Skeletal muscle tissue (tissue), 4 donors: ENCODE results near the gene PPP6R2. TPM values are rescaled to one million over a fixed set of nuclear protein-coding genes. Genes with fewer than 3 reads are reported as not detected.

Experiments used
- H3K27ac ChIP-seq: one replicate; pipeline ENCODE4 v1.7.0; 2013; ENCODE audit warnings: mild to moderate bottlenecking, low read depth, low read length, inconsistent platforms
- H3K27me3 ChIP-seq, 3 donors: one replicate each; pipeline ENCODE4 v1.7.0; 2013; ENCODE audit warnings: low read length in 3 of 3; ENCODE audit not compliant: control insufficient read depth in 3 of 3, insufficient read depth in 3 of 3
- H3K36me3 ChIP-seq, 3 donors: one replicate each; pipeline ENCODE4 v1.7.0; 2013; ENCODE audit warnings: low read length in 3 of 3; ENCODE audit not compliant: control insufficient read depth in 3 of 3, insufficient read depth in 3 of 3
- H3K4me1 ChIP-seq, 3 donors: one replicate each; pipeline ENCODE4 v1.7.0; 2013; ENCODE audit warnings: low read length in 3 of 3, mild to moderate bottlenecking in 3 of 3; ENCODE audit not compliant: control insufficient read depth in 3 of 3, insufficient read depth in 3 of 3
- H3K4me3 ChIP-seq, 3 donors: one replicate each; pipeline ENCODE4 v1.7.0; 2013; ENCODE audit warnings: low read length in 3 of 3
- H3K9ac ChIP-seq, 3 donors: one replicate each; pipeline ENCODE4 v1.7.0; 2013; ENCODE audit warnings: low read length in 3 of 3, mild to moderate bottlenecking in 3 of 3, moderate library complexity in 2 of 3, low read depth in 1 of 3
- H3K9me3 ChIP-seq, 3 donors: one replicate each; pipeline ENCODE4 v1.7.0; 2013; ENCODE audit warnings: low read length in 3 of 3; ENCODE audit not compliant: control insufficient read depth in 3 of 3
- total RNA-seq: library from RNA; depleted of rRNA; stranded (reverse); fragments of >200 nt; gene quantifications from one replicate; pipeline ENCODE4 v1.2.3, GENCODE V29; 2014
- donor health status: Osteomylitis.

Gene PPP6R2
- total RNA-seq, 1 donor from 2014 or later: 28.2 TPM

DNA sequence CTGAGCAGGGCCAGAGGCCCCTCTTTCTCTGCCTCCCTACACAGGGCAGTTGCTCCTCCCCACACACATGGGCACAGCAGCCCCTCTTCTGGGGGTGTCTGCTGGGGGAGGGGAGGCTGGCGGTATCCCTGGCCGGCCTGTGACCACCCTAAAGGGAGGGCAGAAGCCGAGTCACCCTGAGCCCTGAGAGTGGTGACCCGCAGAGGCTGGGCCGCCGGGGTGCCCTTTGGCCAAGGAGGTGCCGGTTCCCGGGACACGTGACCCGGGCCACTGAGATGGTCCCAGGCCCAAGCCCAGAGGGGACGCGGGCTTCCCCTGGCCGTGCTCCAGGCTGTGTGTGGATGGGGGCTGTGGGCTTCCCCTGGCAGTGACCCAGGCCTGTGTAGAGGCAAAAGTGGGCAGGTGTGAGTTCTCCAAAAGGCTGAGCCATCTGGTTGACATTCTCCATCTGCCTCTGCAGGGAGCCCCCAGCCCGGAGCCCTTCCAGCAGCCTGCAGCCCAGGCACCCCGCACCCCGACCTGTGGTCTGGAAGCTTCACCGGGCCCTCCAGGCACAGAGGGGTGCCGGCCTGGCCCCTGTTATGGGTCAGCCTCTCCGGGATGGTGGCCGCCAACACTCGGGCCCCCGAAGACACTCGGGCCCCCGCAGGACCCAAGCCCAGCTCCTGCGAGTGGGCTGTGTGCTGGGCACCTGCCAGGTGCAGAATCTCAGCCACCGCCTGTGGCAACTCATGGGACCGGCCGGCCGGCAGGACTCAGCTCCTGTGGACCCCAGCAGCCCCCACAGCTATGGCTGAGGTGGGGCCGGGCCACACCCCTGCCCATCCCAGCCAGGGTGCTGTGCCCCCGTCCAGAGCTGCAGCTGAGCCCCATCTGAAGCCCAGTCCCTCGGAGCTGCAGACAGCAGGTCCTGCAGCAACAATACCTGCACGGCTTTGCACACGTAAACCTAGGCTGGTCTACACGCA, 139.3 kb downstream of the PPP6R2 start:
- Histone ChIP-seq H3K9ac (no peak overlapping the region), H3K27me3 (peaks cover 42 to 66% (median 63%) of the 10 kb centered on the region in 3 donors)

GRCh38 chr22:50483106-50483505, 140.0 kb downstream of the PPP6R2 start:
- Histone ChIP-seq H3K27ac (no peak overlapping the region), H3K36me3 (no peaks in the 10 kb centered on the region), H3K9ac (no peak overlapping the region), H3K4me1 (no peaks in the 10 kb centered on the region), H3K27me3 (peaks cover 44 to 72% (median 70%) of the 10 kb centered on the region in 3 donors), H3K4me3 (no peak overlapping the region), H3K9me3 (no peaks in the 10 kb centered on the region)

More for the DNA sequence above, 139.3 kb downstream of the PPP6R2 start:
- no peak overlapping the region for H3K4me3 ChIP-seq
- H3K4me1 ChIP-seq: no peaks in the 10 kb centered on the region
- no peaks in the 10 kb centered on the region for H3K36me3 ChIP-seq
- H3K9me3 ChIP-seq: no peaks in the 10 kb centered on the region
- H3K27ac ChIP-seq: no peak overlapping the region

DNA sequence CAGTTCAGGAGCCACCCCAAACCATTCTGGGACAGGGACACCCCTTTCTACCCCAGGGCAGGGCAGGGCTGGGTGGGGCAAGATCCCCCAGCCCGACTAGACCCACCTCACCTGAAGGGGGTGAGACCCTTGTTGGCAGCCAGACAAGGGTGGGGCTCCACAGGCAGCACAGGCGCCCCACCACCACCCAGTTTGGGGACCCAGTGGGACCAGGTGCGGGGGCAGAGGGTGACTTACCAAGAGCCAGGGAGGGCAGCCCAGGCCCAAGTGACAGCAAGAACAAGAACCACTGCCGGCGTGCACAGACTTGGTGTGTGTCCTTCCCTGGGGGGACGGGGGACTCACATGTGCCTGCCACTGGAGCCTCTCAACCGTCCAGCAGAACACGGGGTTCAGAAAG, 140.4 kb downstream of the PPP6R2 start:
- H3K36me3 ChIP-seq: no peaks in the 10 kb centered on the region
- peaks cover 45 to 72% (median 69%) of the 10 kb centered on the region in 3 donors for H3K27me3 ChIP-seq
- no peaks in the 10 kb centered on the region for H3K9me3 ChIP-seq
- no peak overlapping the region for H3K9ac ChIP-seq
- H3K4me3 ChIP-seq: no peak overlapping the region
- no peaks in the 10 kb centered on the region for H3K4me1 ChIP-seq
- H3K27ac ChIP-seq: no peak overlapping the region

- no peaks in the 10 kb centered on the region for H3K36me3 ChIP-seq
- peaks cover 45 to 72% (median 68%) of the 10 kb centered on the region in 3 donors for H3K27me3 ChIP-seq
- no peak overlapping the region for H3K9ac ChIP-seq
- no peaks in the 10 kb centered on the region for H3K4me1 ChIP-seq
- H3K9me3 ChIP-seq: no peaks in the 10 kb centered on the region
- H3K27ac ChIP-seq: no peak overlapping the region
- no peak overlapping the region for H3K4me3 ChIP-seq
Measured at GRCh38 chr22:50483977-50484853, 141.1 kb downstream of the PPP6R2 start.

GRCh38 chr22:50485221-50486131, 142.3 kb downstream of the PPP6R2 start:
- H3K4me1 ChIP-seq: no peaks in the 10 kb centered on the region
- peaks cover 36 to 67% (median 64%) of the 10 kb centered on the region in 3 donors for H3K27me3 ChIP-seq
- H3K9ac ChIP-seq: no peak overlapping the region
- no peak overlapping the region for H3K27ac ChIP-seq
- H3K36me3 ChIP-seq: no peaks in the 10 kb centered on the region
- no peak overlapping the region for H3K4me3 ChIP-seq
- H3K9me3 ChIP-seq: no peaks in the 10 kb centered on the region

GRCh38 chr22:50486561-50487289, 143.6 kb downstream of the PPP6R2 start, which contains the start of gene MIOX:
MIOX (plus strand) TSS chr22:50486859; CDS start chr22:50486898, 39 bp downstream.
- peaks cover 31 to 55% (median 55%) of the 10 kb centered on the region in 3 donors for H3K27me3 ChIP-seq
- no peak within 1 kb of the TSS for H3K4me3 ChIP-seq
- no peaks in the 10 kb centered on the region for H3K4me1 ChIP-seq
- no peak within 1 kb of the TSS for H3K27ac ChIP-seq
- H3K9ac ChIP-seq: no peak within 1 kb of the TSS
- no peaks in the 10 kb centered on the region for H3K9me3 ChIP-seq
- no peaks in the 10 kb centered on the region for H3K36me3 ChIP-seq

DNA sequence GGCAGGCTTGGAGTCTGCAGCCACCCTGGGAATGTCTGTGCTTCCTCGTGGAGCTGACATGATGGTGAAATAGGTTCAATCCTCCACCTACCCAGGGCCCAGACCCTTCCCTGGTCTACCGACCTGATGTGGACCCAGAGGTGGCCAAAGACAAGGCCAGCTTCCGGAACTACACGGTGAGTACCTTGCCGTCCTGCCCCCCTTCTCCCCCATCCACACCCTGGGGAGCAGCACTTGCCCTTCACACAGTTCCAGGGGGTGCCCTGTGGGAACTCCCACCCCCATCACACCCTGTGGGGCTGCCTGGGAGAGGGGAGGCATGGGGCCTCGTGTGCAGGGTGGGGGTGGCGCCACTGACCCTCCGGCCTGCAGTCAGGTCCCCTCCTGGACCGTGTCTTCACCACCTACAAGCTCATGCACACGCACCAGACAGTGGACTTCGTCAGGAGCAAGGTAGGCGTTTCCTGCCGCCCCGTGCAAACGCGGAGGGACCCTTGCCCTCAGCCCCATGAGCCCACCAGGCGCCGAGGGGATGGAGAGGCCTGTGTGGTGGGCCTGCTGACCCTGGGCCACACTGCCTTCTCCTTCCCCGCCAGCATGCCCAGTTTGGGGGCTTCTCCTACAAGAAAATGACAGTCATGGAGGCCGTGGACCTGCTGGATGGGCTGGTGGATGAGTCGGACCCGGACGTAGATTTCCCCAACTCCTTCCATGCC, 144.3 kb downstream of the PPP6R2 start:
- Histone ChIP-seq H3K9me3 (no peaks in the 10 kb centered on the region), H3K27ac (no peak overlapping the region), H3K4me3 (no peak overlapping the region), H3K27me3 (peaks cover 25 to 48% (median 48%) of the 10 kb centered on the region in 3 donors), H3K4me1 (no peaks in the 10 kb centered on the region), H3K36me3 (no peaks in the 10 kb centered on the region), H3K9ac (no peak overlapping the region)

- peaks cover 20 to 41% (median 41%) of the 10 kb centered on the region in 3 donors for H3K27me3 ChIP-seq
Measured at GRCh38 chr22:50488006-50488677, 145.0 kb downstream of the PPP6R2 start.

More at GRCh38 chr22:50488006-50488677, 145.0 kb downstream of the PPP6R2 start:
- no peaks in the 10 kb centered on the region for H3K9me3 ChIP-seq
- no peaks in the 10 kb centered on the region for H3K36me3 ChIP-seq
- no peak overlapping the region for H3K27ac ChIP-seq
- no peak overlapping the region for H3K9ac ChIP-seq
- H3K4me1 ChIP-seq: no peaks in the 10 kb centered on the region
- no peak overlapping the region for H3K4me3 ChIP-seq
